G401 (cell line): ENCODE measurements around the gene BPIFB6. TPM values are rescaled to one million over a fixed set of nuclear protein-coding genes. Genes with fewer than 3 reads are reported as not detected.

ENCODE experiments used
- DNase-seq: peaks from one replicate; pipeline ENCODE4 v3.0.0-alpha.2; 2015; ENCODE audit warnings: low spot score
- in situ Hi-C: cut with HindIII; loops from 2 replicates; pipeline ENCODE4 v1.10.0; 2016; ENCODE audit warnings: low sequenced_read_pairs, mixed read lengths
- total RNA-seq: library from RNA; depleted of rRNA; stranded (reverse); fragments of >200 nt; shearing (Covaris generic); gene quantifications from 2 replicates; pipeline ENCODE4 v1.2.3, GENCODE V29; 2014

BPIFB6 gene
- total RNA-seq, 1 experiment from 2014 or later: not detected

DNA sequence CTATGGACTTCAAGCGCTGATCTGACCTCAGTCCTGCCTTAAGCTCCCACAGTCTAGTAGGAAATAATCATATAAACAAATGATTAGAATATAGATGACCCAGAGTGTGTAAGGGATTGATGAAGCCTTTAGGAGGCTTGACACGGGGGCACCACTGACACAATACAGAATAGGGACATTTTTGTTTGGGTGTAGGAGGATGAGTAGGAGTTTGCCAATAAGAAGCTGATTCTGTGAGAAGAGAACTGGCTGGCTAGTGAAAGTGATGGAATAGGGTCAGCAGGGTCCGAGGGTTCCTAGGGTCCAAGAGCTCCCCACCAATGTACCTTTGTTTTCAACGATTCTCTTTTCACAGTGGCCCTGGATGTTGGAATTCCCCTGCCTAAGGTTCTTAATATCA, 40.9 kb downstream of the BPIFB6 start:
- no peak for DNase-seq
- in situ Hi-C loops: no loop called here

DNA sequence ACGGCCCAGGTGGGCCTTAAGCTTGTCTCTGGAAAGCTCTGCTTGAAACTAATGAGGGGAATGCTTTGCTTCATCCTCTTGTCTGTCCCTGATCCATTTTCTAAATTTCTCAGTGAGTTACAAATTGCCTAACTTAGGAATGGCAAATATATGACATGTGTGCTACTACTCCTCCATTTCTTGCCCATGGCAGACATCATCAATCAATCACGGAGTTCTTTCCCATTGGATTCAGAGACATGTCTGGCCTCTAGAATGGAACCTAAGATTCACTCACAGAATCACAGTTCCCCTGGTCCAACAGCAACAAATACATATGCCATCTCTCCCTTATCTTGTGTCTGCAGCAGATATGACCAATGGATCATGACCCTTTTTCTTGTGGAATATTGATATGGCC, 41.4 kb downstream of the BPIFB6 start:
- in situ Hi-C loops: no loop called here
- no peak for DNase-seq

DNA sequence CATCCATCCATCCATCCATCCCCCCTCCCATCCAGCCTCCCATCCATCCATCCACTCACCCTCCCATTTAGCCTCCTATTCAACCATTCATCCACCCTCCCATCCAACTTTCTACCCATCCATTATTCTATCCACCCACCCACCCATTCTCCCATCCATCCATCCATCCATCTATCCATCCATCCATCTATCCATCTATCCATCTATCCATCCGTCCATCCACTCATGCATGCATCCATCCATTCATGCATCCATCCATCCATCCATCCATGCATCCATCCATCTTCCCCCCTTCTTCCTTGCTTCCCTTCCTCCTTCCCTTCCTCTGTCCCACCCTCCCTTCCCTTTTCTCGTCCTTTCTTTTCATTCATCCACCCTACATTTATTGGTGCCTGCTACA, 43.2 kb downstream of the BPIFB6 start:
- in situ Hi-C loops: no loop called here
- no peak for DNase-seq

DNA sequence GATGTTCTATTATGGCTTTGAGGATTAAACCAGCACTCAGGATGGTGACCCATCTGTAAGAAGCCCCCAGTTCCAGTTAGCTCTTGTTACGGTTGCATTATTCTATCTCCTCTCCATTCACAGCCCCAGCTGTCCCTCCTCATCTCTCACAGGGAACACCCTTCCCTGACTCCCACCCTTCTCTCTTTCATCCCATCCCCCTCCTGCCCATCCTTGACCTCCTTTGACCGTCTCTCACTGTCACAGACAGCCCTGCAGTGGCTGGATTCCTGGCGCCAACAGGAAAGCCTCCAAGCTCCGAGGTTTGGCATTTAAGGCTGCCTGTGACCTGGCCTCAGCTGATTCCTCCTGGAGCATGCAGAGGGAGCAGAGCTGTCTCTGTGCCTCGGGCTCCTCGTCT, 43.8 kb downstream of the BPIFB6 start:
- no peak for DNase-seq
- in situ Hi-C loops: no loop called here

DNA sequence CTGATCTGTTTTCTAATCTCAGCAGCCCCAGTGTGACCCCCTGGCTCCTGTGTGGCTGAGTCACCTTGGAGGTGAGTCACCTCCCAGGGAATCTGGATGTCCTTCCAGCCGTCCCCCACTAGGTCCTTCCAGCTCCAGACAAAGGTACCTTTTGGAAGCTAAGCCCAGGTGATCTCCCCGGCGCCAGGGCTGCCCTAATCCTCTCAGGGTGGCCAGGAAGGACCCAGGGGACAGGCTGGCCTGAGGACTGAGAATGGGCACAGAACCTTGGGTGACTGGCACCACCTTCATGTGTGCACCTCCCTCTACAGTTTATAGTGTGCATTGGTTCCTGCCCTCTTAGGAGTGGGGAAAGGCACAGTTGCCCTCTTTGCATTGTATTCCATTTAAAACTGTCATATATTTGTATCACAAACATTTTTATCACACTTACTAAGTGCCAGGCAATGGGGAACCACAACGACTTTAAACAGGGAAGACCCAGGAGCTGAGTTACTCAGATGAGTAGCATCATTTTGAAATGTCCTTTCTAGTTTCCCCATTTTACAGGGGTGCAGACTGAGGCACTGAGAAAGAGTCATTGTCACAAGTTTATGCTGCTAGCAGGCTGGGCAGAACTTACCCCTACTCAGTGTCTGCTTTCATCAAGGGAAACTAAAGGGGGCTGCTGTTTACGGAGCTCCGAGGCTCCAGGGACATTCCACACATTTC, 45.4 kb downstream of the BPIFB6 start:
- in situ Hi-C loops: no loop called here

GRCh38 chr20:33079259-33079658, 47.8 kb downstream of the BPIFB6 start, which contains the start of gene BPIFB4:
Gene BPIFB4, plus strand, starts transcription at chr20:33079643. Its CDS starts 1,884 bp downstream, at chr20:33081527.
- in situ Hi-C loops: no loop called here
- DNase-seq: no peak

More for the DNA sequence above, 45.4 kb downstream of the BPIFB6 start:
- no peak for DNase-seq

DNA sequence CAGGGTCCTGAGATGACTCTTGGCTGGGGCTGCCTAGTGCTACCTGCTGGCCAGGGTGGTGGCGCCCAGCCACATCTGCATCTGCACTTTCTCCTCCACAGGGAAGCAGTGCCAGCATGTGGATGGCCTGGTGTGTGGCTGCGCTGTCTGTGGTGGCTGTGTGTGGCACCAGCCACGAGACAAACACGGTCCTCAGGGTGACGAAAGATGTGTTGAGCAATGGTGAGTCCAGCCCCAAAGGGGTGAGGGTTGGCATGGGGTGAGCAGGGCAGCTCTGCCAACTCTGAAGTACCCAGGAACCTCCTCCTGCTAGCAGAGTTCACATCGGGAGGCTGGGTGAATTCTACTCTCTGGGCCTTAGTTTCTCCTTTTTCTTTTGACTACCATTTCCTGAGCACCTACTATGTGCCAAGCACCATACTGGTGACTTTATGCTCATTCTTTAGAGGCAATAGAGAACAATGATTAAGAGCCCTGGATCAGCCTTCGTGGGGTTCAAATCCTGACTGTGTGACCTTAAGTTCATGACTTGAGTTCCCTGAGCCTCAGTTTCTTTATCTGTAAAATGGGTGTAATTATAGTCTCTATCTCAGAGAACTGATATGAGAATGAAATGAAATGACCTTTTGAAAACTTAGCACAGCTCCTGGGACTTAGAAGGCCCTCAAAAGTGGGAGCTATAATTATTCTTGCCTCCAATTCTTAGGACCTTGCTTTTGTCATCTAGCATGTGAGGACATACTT, 50.1 kb downstream of the BPIFB6 start:
- no peak for DNase-seq
- in situ Hi-C loops: no loop called here

DNA sequence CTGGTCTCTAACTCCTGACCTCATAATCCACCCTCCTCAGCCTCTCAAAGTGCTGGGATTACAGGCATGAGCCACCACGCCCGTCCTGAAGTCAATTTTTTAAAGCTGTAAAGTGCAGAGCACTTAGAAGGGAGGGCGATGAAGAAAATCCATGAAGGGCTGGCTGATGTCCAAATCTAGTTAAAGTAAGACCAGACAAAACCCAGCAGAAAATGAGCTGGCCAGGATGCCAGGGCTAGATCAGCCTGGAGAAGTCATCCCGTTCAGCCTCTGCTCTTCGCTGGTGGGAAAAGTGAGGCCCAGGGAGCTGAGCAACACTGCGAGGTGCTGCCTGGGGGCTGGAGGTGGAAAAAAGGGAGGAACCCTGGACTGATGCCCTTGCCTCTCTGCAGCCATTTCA, 51.1 kb downstream of the BPIFB6 start:
- no peak for DNase-seq
- in situ Hi-C loops: no loop called here

DNA sequence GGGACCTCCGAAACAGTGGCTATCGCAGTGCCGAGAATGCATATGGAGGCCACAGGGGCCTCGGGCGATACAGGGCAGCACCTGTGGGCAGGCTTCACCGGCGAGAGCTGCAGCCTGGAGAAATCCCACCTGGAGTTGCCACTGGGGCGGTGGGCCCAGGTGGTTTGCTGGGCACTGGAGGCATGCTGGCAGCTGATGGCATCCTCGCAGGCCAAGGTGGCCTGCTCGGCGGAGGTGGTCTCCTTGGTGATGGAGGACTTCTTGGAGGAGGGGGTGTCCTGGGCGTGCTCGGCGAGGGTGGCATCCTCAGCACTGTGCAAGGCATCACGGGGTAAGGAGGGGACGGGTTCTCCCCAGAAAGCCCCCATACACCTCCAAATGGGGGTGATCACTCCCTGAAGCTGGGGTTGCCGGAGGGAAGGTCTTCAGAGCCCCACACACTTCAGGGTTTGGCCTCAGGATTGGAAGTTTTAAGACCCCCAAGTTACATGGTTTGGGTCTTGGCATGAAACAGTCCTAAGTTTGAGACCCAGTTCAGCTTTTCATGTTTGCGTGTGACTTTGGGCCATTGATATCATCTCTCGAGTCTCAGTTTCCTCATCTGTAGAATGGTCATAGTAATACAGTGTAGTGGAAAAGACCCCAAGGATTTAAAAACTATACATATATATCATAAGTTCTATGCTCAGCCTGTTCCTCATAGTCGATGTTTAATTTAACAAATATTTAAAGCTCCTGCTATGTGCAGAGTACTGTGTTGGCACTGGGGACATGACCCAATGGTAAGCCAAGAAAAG, 52.3 kb downstream of the BPIFB6 start:
- DNase-seq: no peak
- in situ Hi-C loops: no loop called here

DNA sequence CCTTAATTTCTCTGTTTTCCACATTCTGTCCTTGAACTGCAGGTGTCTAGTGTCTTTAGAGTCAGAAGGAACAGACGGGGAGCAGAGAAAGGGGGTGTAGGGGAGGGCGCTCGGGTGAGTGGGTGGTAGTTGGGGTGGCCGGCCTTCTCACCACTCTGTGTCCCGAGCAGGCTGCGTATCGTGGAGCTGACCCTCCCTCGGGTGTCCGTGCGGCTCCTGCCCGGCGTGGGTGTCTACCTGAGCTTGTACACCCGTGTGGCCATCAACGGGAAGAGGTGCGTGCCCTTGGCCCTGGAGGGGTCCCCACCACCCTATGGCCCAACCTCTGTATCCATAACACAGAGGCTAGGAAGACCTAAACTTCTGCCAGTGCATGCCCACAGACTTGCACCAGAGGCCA, 53.3 kb downstream of the BPIFB6 start:
- in situ Hi-C loops: no loop called here
- no peak for DNase-seq

- in situ Hi-C loops: no loop called here
- no peak for DNase-seq
Measured at GRCh38 chr20:33086052-33086722, 54.7 kb downstream of the BPIFB6 start.

DNA sequence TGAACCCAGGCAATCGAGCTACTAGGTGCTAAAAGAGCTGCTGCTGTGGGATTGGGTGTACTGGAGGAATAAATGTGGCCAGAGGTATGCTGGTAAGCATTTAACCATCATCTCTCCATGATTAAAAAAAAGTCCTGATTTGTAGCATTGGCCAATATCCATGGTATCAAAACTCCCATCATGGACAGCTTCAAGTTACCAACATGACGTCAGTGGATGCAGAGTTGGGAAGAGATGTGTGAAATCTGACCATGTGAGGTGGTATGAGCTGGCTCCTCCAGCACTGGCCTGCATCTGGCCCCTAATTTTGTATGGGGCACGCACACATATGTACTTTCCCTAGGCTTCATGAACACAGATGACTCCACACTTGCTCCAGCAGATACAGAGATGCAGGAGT, 59.7 kb downstream of the BPIFB6 start:
- in situ Hi-C loops: no loop called here
- DNase-seq: no peak

- no peak for DNase-seq
- in situ Hi-C loops: no loop called here
Measured at GRCh38 chr20:33091693-33092092, 60.2 kb downstream of the BPIFB6 start.

DNA sequence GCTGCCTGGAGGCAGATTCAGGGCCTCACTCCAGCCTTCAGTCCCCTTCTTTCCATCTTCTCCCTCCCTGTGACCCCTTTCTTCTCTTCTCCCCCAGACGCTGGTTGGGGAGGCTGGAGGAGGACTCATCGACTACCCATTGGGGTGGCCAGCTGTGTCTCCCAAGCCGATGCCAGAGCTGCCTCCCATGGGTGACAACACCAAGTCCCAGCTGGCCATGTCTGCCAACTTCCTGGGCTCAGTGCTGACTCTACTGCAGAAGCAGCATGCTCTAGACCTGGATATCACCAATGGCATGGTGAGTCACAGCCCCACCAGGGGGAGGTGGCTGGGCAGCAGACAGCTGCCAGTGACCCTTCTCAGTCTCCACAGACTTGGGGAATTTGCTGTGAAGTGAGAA, 60.9 kb downstream of the BPIFB6 start:
- in situ Hi-C loops: no loop called here
- DNase-seq: no peak

DNA sequence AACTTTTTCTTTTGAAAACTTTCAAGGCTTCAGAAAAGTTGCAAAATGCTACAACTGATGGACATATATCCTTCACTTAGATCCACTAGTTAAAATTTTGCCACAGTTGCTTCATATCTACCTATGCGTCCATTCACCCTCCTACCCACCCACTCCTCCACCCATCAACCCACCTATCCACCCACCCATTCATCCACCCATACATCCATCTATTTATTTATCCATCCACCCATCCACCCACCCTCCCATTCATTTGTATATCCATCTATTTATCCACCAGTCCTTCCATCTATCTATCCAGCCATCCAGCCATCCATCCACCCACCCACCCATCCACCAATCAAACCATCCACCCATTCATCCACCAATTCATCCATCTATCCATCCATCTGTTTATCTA, 61.6 kb downstream of the BPIFB6 start:
- DNase-seq: no peak
- in situ Hi-C loops: no loop called here

DNA sequence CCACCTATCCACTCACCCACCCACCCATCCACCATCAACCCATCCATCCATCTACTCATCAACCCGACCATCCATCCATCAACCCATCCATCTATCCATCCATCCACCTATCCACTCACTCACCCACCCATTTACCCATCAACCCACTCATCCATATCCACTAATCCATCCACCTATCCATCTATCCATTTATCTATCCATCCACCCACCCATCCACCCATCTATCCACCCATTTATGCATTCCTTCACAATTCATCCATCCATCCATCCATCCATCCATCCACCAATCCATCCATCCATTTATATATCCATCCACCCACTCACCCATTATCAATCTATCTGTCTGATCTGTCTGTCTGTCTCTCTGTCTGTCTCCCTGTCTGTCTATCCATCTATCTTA, 62.1 kb downstream of the BPIFB6 start:
- in situ Hi-C loops: no loop called here
- DNase-seq: no peak
